Fibroblast of upper back skin (primary cell): ENCODE results near the gene HECW1.
A peak's percentile ranks its signal among the peaks of the same experiment; 100 is the strongest.

Experiments used
- DNase-seq: peaks from one replicate; pipeline ENCODE4 v3.0.0-alpha.2; 2013

HECW1 gene

GRCh38 chr7:43148161-43148731, 35.8 kb downstream of the HECW1 start:
- DNase-seq = peak; percentile 44

DNA sequence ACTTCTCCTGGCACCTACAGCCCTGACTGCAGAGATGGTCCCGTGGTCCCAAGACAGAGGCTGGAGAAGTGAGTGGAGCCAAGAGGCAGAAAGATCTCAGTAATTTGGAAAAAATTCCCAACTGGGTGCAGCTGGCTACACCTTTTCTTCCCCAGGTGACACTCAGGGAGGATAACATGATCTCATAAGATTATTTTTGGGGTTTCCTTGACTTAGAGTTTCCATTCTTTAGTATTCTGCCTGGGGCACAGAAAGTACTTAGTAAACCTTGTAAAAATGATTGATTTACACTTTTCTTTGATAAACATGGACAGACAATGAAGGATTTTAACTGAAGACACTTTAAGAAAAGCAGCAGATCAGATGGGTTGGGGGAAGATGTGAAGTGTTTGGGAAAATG, 38.6 kb downstream of the HECW1 start:
- DNase-seq = no peak

- no peak for DNase-seq
Observed at GRCh38 chr7:43152696-43153095, 40.2 kb downstream of the HECW1 start.

GRCh38 chr7:43155636-43156035, 43.2 kb downstream of the HECW1 start:
- DNase-seq = no peak

DNA sequence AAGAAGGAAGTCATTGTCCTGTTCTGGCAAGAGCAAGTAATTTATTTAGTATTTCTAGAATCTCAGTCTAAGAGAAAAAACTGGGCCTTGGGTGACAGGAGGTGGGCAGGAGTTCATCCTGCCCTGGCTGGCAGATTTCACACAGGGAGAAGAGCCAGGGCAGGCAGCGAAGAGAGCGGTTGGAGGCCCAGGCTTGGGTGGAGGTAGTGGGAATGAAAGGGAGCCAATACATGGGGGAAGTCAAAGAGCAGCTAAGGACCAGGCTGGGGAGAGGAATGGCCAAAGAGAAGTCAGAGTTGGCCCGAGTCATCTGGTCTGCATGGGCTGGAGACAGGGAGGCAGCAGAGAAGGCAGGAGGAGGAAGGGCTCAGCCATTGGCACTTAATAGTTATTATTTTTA, 51.4 kb downstream of the HECW1 start:
- no peak for DNase-seq

DNA sequence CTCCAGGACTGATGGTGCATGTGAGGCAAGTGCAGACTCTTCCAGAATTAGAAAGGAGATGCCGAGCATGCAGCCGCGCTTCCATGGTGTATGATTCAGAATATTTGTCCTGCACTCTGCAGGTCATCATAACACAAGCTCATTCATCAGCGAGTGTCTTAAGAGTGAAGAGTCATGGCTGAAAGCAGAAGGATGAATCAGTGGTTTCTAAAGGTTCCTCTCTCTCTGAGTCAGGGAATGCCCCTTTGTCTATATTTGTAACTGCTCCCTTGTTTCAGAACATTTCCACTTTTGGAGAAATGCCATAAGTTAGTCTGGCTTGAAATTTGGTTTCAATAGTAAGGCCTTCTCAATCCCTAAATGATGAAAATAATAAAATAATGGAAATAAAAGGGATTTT, 52.3 kb downstream of the HECW1 start:
- peak; percentile 98 for DNase-seq

DNA sequence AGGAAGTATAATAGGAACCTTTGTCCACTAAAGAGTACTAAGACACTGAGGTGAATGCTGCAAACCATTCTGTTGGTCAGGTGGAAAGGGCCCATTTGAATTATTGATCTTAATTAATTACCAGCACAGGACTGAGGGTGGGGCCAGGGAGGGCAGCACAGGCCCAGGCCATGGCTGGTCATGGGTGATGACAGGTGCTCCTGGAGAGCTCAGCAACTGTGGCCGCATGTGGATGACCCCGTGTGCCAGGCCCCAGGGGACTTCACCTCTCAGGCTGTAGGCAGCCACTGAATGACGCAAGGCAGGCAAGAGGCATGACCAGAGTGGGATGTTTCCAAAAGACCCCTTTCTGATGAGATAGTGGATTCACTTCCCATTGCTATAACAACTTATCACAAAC, 54.2 kb downstream of the HECW1 start:
- DNase-seq = no peak

DNA sequence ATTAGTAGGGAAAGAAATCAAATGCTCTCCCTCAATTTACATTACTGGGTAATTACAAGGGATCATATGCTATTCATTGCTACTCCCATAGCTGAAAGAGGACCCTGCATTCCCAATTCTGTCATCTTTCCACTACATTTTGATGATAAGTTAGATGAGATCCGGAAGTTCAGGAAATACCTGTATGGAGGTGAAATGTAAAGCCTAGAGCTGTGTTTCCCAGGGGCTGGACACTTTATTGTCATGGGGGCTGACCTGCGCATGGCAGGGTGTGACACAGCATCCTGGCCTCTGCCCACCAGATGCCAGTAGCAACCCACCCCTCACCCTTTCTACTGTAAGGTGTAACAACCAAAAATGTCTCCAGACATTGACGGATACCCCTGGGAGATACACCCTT, 56.6 kb downstream of the HECW1 start:
- DNase-seq = no peak

- no peak for DNase-seq
Observed at GRCh38 chr7:43170571-43170970, 58.1 kb downstream of the HECW1 start.

- DNase-seq = no peak
Observed at GRCh38 chr7:43175570-43176200, 63.2 kb downstream of the HECW1 start.

DNA sequence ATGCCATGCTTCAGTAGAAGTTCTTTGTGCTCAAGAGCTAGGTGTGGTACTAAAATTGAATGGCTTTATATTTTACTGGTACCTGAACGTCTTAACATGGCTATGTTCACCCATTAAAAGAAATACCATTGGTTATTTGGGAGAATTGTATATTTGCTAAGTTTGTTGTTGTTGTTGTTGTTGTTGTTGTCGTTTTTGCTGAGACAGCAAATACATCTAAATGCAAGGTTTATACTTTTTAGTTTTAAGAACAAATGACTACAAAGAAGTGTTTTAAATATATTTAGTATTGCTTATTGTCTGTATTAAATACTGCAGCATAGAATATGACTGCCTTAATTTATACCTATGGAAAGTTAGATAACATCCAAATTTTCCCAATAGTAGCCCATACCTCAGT, 66.9 kb downstream of the HECW1 start:
- no peak for DNase-seq

GRCh38 chr7:43192806-43193460, 80.5 kb downstream of the HECW1 start:
- no peak for DNase-seq

DNA sequence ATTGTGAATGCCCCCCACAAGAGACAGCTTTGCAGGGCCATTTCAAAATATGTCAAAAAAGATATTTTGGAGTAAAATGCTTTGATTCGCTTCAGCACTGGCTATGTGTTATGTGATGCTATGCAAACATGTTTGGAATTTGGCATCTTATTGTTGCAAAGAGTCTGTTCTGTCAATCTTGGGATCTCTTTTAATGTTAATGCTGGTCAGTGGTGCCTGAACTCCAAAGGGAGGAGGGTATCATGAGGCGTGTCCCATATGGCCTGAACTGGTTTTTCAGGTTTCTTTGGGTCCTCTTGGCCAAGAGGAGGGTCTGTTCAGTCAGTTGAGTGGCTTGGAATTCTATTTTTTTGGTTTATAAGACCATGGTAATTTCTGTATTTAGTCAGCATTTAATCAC, 81.4 kb downstream of the HECW1 start:
- no peak for DNase-seq

DNA sequence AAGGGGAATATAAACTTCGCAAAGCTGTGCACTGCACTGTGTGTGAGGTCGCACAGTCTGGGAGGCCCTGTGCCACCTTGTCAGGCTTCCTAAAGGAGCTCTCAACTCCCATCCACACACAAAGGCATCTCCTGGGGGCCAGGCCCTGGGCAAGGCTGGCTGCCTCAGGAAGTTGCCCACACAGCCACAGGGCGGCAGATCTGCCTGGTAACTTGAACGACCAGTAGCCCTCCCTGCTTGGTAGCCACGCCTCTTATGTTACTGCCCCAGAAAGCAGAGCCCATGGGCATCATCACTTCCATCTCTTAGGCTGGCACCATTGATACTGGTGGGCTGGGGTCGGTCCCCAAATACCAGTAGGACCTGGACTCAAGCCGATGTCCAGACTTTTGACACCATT, 82.8 kb downstream of the HECW1 start:
- DNase-seq = no peak

DNA sequence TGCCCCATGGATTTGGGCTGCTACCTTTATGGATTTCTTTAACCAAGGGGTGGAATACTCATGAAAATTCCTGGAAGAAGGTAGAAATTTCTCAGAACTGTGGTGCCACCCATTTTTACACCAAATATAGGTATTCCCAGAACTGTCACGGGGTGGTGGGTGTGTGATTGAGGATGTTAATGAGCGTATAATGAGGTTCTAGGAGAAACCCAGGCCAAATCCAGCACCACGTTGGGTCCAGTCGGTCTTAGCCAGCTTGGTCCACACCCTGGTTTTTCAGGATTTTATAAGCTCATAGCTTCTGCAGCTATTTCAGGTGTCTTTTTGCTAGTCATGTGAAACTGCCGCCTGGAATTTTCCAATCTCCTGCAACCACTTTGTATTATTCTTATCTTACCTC, 83.3 kb downstream of the HECW1 start:
- DNase-seq = no peak

DNA sequence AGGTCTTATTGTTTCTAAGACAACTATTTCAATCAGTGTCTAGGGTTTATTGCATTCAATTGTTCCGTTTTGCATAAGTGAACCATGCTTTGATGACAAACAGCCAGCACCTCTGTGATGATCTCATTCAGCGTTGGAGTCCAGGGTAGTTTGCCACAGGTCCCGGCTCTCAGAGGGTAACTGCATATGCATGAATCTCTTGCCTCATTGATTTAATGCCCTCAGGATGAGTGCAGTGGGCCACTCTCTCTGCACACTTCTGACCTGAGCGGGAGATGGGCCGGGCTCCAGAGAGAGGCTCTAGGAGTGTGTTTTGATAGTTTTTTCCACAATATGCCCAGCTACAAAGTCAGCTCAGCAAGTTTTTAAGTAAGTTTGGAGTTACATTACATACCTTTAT, 83.9 kb downstream of the HECW1 start:
- peak; percentile 11 for DNase-seq

DNA sequence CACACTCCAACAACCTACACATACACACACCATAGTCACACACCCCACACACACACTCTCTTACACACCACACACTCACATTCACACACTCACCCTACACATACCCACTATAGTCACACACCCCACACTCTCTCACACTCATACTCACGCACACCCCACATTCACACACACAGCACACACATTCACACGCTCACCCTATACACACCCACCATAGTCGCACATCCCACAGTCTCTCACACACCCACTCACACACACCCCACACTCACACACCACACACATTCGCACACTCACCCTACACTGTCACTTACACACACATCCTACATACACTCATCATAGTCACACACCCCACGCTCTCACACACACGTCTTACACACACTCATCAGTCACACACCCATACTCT, 85.6 kb downstream of the HECW1 start:
- no peak for DNase-seq

GRCh38 chr7:43198599-43199090, 86.2 kb downstream of the HECW1 start:
- peak; percentile 7 for DNase-seq

DNA sequence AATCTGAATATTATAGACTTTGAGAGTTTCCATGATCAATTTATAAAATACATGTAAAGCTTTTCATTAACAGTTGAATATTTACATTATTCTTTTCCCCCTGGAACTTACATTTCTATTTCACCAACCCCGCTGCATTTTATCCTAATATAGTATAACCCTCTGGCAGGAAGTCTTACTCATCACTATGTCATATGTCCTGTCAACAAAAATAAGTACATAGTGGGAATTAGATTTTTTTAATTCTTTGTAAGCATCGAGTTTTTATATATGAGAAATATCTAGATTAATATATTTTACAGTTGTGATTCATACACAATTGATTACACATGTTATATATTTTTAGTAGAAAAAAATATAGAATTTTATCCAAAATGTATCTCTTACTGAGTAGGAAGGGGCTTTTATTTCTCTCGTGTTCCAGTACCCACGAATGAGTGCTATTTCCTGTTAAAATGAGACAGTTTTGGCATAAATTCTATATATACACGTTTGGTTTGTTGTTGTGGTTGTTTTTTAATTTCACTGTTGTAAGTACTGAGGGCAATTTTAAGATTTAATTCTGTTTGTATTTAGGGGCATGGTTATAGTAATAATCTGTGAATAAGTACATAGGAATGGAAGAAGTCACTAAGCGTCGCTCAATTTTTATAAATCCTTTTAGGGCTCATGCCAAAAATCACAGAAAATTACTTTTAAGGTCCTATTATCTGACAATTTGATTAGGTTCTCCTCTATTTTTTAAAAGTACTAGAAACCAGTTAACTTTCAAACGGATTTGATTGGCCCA, 87.1 kb downstream of the HECW1 start:
- peak; percentile 66 for DNase-seq

GRCh38 chr7:43201912-43202311, 89.5 kb downstream of the HECW1 start:
- DNase-seq = peak; percentile 38

- DNase-seq = peak; percentile 18
Observed at GRCh38 chr7:43204081-43204480, 91.6 kb downstream of the HECW1 start.

DNA sequence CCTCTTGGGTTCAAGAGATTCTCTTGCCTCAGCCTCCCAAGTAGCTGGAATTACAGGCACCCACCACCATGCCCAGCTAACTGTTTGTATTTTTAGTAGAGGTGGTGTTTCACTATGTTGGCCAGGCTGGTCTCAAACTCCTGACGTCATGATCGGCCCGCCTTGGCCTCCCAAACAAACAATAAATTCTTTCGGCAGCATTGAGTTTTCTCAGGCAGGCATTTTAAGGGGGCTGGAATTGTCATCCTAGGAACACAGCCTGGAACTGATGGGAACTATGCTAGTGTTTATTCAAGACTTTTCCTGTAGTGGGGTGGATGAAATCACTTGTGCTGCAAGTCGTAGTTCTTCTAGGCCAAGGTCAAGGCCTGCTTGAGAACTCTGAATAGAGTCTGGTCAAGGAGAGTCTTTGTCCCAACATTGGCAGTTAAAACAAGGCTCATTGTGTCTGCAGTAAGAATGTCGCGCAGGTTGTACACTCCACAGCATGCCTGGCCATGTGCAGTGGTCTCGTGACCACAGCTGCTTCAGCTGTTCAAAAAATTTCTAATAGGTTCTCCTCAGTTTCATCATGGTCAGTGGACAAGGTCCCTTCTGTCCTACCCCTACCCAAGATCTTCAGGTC, 92.8 kb downstream of the HECW1 start:
- DNase-seq = no peak

DNA sequence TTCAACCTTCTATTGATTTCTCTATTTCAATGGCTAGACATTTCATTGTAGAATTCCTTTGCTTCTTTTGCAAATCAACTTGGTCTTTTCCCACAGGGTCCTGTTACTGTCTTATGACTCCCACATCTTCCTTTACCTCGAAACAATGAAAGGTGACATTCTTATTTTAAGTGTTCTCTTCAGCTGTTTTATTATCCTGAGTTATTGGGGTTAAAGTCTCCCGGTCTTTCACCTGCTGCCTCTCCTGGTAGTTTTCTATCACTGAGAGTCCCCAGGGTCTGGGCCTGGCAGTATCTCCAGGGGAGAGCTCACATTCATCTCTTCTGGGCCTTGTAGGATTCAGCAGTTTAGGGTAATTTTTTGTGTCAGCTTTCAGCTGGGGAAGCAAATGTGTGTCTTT, 95.8 kb downstream of the HECW1 start:
- no peak for DNase-seq
